PFSK-1 (cell line): Measurements from ENCODE around the gene MITF.

Source experiments
- FOXP2 ChIP-seq: optimal IDR thresholded peaks from 2 replicates; pipeline ENCODE3; 2011; ENCODE audit warnings: borderline replicate concordance, control low read depth, inconsistent platforms; ENCODE audit not compliant: insufficient read depth; ENCODE audit errors: extremely low read length, extremely low read depth
- POLR2AphosphoS5 ChIP-seq: IDR thresholded peaks from 2 replicates; pipeline ENCODE4 v1.6.1; 2012; ENCODE audit warnings: low read depth, mild to moderate bottlenecking, control low read depth, low read length, moderate library complexity
- SIN3A ChIP-seq: IDR thresholded peaks from 2 replicates; pipeline ENCODE4 v1.6.1; 2012; ENCODE audit warnings: mild to moderate bottlenecking, low read length, moderate library complexity, borderline replicate concordance; ENCODE audit not compliant: insufficient read depth
- TF ChIP-seq, protein P1 (sequence below), 2 experiments: IDR thresholded peaks; 2 replicates each; pipeline versions ENCODE4 v1.6.1 to v1.8.0; 2011 to 2012; ENCODE audit warnings: low read depth in 2 of 2, low read length in 2 of 2, control low read depth in 1 of 2, inconsistent platforms in 1 of 2, mild to moderate bottlenecking in 1 of 2, moderate library complexity in 1 of 2; ENCODE audit not compliant: insufficient read depth in 1 of 2

DNA sequence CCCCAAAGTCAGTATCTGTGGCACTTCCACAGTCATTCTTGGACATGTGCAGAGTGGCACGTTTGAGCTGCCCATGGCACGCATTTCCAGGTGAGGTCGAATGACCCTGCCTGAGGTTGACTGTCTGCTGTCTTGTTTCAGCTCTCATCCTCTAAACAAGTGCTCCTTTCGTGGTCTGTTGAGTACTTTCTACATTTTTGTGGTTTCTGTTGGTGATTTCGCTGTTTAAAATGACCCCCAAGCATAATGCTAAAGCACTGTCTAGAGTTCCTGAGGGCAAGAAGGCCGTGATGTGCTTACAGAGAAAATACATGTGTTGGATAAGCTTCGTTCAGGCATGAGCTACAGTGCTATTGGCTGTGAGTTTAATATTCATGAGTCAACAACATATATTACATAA is 220.3 kb downstream of the MITF start:
- TF ChIP-seq, protein P1, sequence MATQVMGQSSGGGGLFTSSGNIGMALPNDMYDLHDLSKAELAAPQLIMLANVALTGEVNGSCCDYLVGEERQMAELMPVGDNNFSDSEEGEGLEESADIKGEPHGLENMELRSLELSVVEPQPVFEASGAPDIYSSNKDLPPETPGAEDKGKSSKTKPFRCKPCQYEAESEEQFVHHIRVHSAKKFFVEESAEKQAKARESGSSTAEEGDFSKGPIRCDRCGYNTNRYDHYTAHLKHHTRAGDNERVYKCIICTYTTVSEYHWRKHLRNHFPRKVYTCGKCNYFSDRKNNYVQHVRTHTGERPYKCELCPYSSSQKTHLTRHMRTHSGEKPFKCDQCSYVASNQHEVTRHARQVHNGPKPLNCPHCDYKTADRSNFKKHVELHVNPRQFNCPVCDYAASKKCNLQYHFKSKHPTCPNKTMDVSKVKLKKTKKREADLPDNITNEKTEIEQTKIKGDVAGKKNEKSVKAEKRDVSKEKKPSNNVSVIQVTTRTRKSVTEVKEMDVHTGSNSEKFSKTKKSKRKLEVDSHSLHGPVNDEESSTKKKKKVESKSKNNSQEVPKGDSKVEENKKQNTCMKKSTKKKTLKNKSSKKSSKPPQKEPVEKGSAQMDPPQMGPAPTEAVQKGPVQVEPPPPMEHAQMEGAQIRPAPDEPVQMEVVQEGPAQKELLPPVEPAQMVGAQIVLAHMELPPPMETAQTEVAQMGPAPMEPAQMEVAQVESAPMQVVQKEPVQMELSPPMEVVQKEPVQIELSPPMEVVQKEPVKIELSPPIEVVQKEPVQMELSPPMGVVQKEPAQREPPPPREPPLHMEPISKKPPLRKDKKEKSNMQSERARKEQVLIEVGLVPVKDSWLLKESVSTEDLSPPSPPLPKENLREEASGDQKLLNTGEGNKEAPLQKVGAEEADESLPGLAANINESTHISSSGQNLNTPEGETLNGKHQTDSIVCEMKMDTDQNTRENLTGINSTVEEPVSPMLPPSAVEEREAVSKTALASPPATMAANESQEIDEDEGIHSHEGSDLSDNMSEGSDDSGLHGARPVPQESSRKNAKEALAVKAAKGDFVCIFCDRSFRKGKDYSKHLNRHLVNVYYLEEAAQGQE (IDR thresholded peaks at IDR 0.05; ENCODE audit: insufficient read depth in 1 of 2, low read depth in 2 of 2, low read length in 2 of 2): no peak
- no peak for TF ChIP-seq POLR2AphosphoS5
- no peak for TF ChIP-seq SIN3A
- no peak for TF ChIP-seq FOXP2
